ENCODE results near the gene MOSMO. TPM values are rescaled to one million over a fixed set of nuclear protein-coding genes. Genes with fewer than 3 reads are reported as not detected.

Gene MOSMO
- total and polyA plus RNA-seq, 2 of the 13 experiments (the other 11 are each of a cell fraction or from before 2014, with no cell fraction given): 26.7 to 32.6 TPM

- TF ChIP-seq ATF7 (IDR thresholded peaks at IDR 0.05) (peak; percentile 19; the same call in 1 of the 2 replicates), ATF7 (CRISPR knock-in tag; IDR thresholded peaks at IDR 0.05) (no peak), HCFC1 (IDR thresholded peaks at IDR 0.05; ENCODE audit: low read depth, low read length) (no peak), ATM (IDR thresholded peaks at IDR 0.05; ENCODE audit: borderline replicate concordance) (peak; percentile 90), ARNT (IDR thresholded peaks at IDR 0.05) (0 out of 2 replicates have a peak, but pooled peaks have one; percentile 82), NBN (conservative IDR thresholded peaks at IDR 0.05) (0 out of 2 replicates have a peak, but pooled peaks have one; percentile 49), ZNF512 (CRISPR knock-in tag; IDR thresholded peaks at IDR 0.05) (peak; percentile 63; the same call in 1 of the 2 replicates), PLRG1 (conservative IDR thresholded peaks at IDR 0.05) (peak; percentile 76; the same call in 1 of the 2 replicates), FOXK2 (IDR thresholded peaks at IDR 0.05) (peak; percentile 50), NFYB (CRISPR knock-in tag; IDR thresholded peaks at IDR 0.05) (no peak), IKZF1 (IDR thresholded peaks at IDR 0.05) (peak; percentile 82; the same call in 1 of the 2 replicates), TRIM22 (IDR thresholded peaks at IDR 0.05) (0 out of 2 replicates have a peak, but pooled peaks have one; percentile 88), KMT2A (CRISPR knock-in tag; IDR thresholded peaks at IDR 0.05) (no peak), RAD51 (IDR thresholded peaks at IDR 0.05; ENCODE audit: borderline replicate concordance) (peak; percentile 41; the same call in 1 of the 2 replicates), FOXA1 (IDR thresholded peaks at IDR 0.05) (0 out of 2 replicates have a peak, but pooled peaks have one; percentile 31), FOXA1 (CRISPR knock-in tag; IDR thresholded peaks at IDR 0.05) (no peak)
Measured at GRCh38 chr16:22116095-22116700, 108.3 kb downstream of the MOSMO start (continued).

Data from HepG2 (cell line).